GM21447 (cell line): ENCODE data around the gene SPTBN5.

Experiments
- ATAC-seq: cut with Tn5 transposase; IDR thresholded peaks from one replicate; pipeline ENCODE4 v1.9.1; 2021; ENCODE audit not compliant: unreplicated experiment

The SPTBN5 gene

GRCh38 chr15:41827290-41827879, 66.5 kb downstream of the SPTBN5 start:
- ATAC-seq, result no peak

- no peak for ATAC-seq
These were observed 68.0 kb downstream of the SPTBN5 start for GRCh38 chr15:41825572-41826535.

GRCh38 chr15:41825145-41825544, 68.7 kb downstream of the SPTBN5 start:
- no peak for ATAC-seq

- ATAC-seq, result no peak
These were observed 69.6 kb downstream of the SPTBN5 start for GRCh38 chr15:41824062-41824745.

GRCh38 chr15:41823502-41823901, 70.4 kb downstream of the SPTBN5 start:
- ATAC-seq, result no peak

GRCh38 chr15:41822957-41823356, 70.9 kb downstream of the SPTBN5 start:
- ATAC-seq, result no peak

- no peak for ATAC-seq
These were observed 71.4 kb downstream of the SPTBN5 start for GRCh38 chr15:41822471-41822870.

GRCh38 chr15:41821831-41822230, 72.0 kb downstream of the SPTBN5 start:
- no peak for ATAC-seq

GRCh38 chr15:41820791-41821423, 72.9 kb downstream of the SPTBN5 start:
- no peak for ATAC-seq

- ATAC-seq, result no peak
These were observed 74.3 kb downstream of the SPTBN5 start for GRCh38 chr15:41819455-41820050.

- no peak for ATAC-seq
These were observed 76.1 kb downstream of the SPTBN5 start for GRCh38 chr15:41817781-41818180.

- no peak for ATAC-seq
These were observed 76.5 kb downstream of the SPTBN5 start for GRCh38 chr15:41817327-41817726.

- ATAC-seq, result no peak
These were observed 77.1 kb downstream of the SPTBN5 start for GRCh38 chr15:41816788-41817187.

GRCh38 chr15:41814534-41814933, 79.3 kb downstream of the SPTBN5 start:
- no peak for ATAC-seq

GRCh38 chr15:41813426-41813825, 80.4 kb downstream of the SPTBN5 start:
- ATAC-seq, result no peak

GRCh38 chr15:41812820-41813375, 81.0 kb downstream of the SPTBN5 start:
- no peak for ATAC-seq

GRCh38 chr15:41811432-41812195, 82.2 kb downstream of the SPTBN5 start:
- no peak for ATAC-seq

GRCh38 chr15:41810651-41811431, 83.0 kb downstream of the SPTBN5 start:
- ATAC-seq, result no peak
